GM18870 (cell line): ENCODE measurements around the gene GPR32.
"Not testable (repeated sequence)": the region's sequence is repeated elsewhere in the genome, so short reads cannot be mapped to it uniquely, and the experiment has no call there.

Experiments
- ATAC-seq: cut with Tn5 transposase; IDR thresholded peaks from one replicate; pipeline ENCODE4 v1.9.1; 2021; ENCODE audit warnings: moderate library complexity; ENCODE audit not compliant: unreplicated experiment

GPR32 gene

GRCh38 chr19:50745221-50745620, 25.0 kb upstream of the GPR32 start:
- no peak for ATAC-seq

- not testable (repeated sequence) for ATAC-seq
Measured at GRCh38 chr19:50747141-50747540, 23.1 kb upstream of the GPR32 start.

GRCh38 chr19:50749490-50749889, 20.8 kb upstream of the GPR32 start:
- ATAC-seq: no peak

- ATAC-seq: no peak
Measured at GRCh38 chr19:50750010-50750409, 20.3 kb upstream of the GPR32 start.

- ATAC-seq: no peak
Measured at GRCh38 chr19:50753879-50754278, 16.4 kb upstream of the GPR32 start.

- ATAC-seq: not testable (repeated sequence)
Measured at GRCh38 chr19:50756244-50756643, 14.0 kb upstream of the GPR32 start.

GRCh38 chr19:50757624-50758023, 12.6 kb upstream of the GPR32 start:
- ATAC-seq: not testable (repeated sequence)

- not testable (repeated sequence) for ATAC-seq
Measured at GRCh38 chr19:50759076-50759475, 11.2 kb upstream of the GPR32 start.

- ATAC-seq: no peak
Measured at GRCh38 chr19:50759886-50760285, 10.4 kb upstream of the GPR32 start.

- not testable (repeated sequence) for ATAC-seq
Measured at GRCh38 chr19:50761501-50761900, 8.8 kb upstream of the GPR32 start.

- not testable (repeated sequence) for ATAC-seq
Measured at GRCh38 chr19:50763521-50763920, 6.7 kb upstream of the GPR32 start.

GRCh38 chr19:50764409-50764808, 5.9 kb upstream of the GPR32 start:
- ATAC-seq: no peak

- ATAC-seq: not testable (repeated sequence)
Measured at GRCh38 chr19:50766746-50767145, 3.5 kb upstream of the GPR32 start.

- not testable (repeated sequence) for ATAC-seq
Measured at GRCh38 chr19:50767263-50767662, 3.0 kb upstream of the GPR32 start.

- no peak for ATAC-seq
Measured at GRCh38 chr19:50768277-50768676, 2.0 kb upstream of the GPR32 start.

GRCh38 chr19:50770888-50771287, 624 bp downstream of the GPR32 start:
- no peak for ATAC-seq

- no peak for ATAC-seq
Measured at GRCh38 chr19:50772476-50772875, 2.2 kb downstream of the GPR32 start.

- not testable (repeated sequence) for ATAC-seq
Measured at GRCh38 chr19:50772912-50773311, 2.6 kb downstream of the GPR32 start.

GRCh38 chr19:50773454-50773853, 3.2 kb downstream of the GPR32 start:
- not testable (repeated sequence) for ATAC-seq

GRCh38 chr19:50776131-50776530, 5.9 kb downstream of the GPR32 start:
- ATAC-seq: no peak

- ATAC-seq: no peak
Measured at GRCh38 chr19:50777261-50777660, 7.0 kb downstream of the GPR32 start.

- no peak for ATAC-seq
Measured at GRCh38 chr19:50777830-50778303, 7.6 kb downstream of the GPR32 start.

GRCh38 chr19:50778906-50779430, 8.7 kb downstream of the GPR32 start:
- ATAC-seq: no peak
